ENCODE data around the gene ASPSCR1.
"Not testable (repeated sequence)": the region's sequence is repeated elsewhere in the genome, so short reads cannot be mapped to it uniquely, and the experiment has no call there.

ASPSCR1 gene

DNA sequence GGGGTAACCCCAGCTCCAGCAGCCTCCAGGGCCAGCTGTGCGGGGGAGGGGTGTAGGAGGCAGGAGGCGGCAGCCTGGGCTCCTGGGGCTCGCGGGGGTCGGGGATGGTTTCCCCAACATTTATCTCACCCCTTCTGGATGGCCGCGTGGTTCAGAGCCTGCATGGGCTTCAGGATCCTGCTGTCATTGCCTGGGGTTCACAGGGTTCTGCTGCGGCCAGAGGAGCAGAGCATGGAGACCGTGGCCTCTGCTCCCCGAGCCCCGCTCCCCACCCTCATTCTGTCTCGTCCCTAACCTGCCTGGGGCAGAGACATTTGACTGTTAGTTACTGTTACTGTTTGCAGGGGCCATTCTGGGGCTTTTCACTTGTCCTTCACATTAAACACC lies 35.3 kb upstream of the ASPSCR1 start:
- DNase-seq, result no peak

GRCh38 chr17:81944858-81945257 lies 32.6 kb upstream of the ASPSCR1 start:
- no peak for DNase-seq

DNA sequence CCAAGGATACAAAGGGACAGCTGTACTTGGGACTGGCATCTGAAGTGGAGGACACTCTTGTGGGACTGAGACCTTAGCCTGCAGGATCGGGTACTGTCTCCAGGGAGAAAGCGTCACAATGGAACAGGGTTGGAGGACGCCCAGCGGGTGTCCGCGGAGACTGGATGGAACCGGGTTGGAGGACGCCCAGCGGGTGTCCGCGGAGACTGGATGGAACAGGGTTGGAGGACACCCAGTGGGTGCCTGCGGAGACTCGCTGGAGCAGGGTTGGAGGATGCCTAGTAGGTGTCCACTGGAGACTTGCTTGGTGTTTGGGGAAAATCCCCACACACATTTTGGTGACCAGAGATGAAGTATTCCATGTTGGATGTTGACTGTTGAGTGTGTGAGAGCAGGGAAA lies 30.2 kb upstream of the ASPSCR1 start, which contains the start of gene MYADML2:
Gene MYADML2, minus strand, starts transcription at position 45 of the 400 bp plus-strand sequence. CDS start 5,492 bp downstream, outside the sequence.
- no peak for DNase-seq

DNA sequence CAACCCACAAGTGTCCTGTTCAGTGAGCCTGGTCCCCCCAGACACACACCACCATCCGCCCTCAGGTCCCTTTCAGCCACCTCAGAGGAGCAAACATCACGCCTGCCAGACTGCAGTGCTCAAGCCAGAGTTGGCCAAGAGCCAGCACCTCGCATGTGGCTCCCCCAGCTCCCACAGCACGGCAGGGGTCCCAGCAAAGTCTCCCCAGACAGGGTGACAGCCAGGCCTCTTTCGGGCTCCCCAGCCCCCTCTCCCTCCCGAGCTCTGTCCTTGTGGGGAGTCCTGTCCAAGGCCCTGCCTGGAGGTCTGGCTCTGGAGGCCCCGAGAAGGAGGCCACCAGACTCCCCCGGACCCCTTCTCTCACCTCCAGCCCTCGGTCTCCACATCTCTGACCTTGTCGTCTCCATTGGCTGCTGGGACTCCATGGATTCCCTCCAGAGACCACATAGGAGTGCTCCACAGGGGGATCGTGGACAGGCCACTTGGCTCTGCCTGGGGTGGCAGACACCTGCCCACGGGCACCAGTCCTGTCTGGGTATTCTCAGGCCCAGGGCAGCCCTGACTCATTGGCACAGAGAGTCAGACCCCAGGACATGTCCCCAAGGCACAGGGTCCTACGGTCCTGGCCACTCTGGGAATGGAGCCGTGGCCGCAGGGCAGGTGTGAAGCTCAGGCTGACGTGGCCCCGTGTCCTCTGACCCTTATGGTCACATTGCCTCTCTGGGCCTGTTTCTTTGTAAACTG lies 28.6 kb upstream of the ASPSCR1 start:
- DNase-seq, result no peak

DNA sequence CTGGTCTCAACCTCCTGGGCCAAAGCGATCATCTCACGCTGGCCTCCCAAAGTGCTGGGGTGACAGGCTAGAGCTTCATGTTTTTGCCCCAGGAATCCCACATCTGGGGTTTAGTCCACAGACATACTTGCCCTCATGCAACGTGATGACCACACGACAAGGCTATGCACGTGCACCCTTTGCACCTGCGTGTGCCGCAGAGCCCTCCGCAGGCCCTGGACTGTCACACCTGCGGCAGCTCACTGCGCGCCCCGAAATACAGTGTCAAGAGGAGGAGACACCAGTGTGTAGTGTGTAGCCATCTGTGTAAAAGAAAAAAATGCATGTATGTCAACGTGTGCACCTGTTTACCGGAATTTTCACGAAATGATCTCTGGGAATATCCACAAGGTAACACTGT lies 26.9 kb upstream of the ASPSCR1 start:
- no peak for DNase-seq

DNA sequence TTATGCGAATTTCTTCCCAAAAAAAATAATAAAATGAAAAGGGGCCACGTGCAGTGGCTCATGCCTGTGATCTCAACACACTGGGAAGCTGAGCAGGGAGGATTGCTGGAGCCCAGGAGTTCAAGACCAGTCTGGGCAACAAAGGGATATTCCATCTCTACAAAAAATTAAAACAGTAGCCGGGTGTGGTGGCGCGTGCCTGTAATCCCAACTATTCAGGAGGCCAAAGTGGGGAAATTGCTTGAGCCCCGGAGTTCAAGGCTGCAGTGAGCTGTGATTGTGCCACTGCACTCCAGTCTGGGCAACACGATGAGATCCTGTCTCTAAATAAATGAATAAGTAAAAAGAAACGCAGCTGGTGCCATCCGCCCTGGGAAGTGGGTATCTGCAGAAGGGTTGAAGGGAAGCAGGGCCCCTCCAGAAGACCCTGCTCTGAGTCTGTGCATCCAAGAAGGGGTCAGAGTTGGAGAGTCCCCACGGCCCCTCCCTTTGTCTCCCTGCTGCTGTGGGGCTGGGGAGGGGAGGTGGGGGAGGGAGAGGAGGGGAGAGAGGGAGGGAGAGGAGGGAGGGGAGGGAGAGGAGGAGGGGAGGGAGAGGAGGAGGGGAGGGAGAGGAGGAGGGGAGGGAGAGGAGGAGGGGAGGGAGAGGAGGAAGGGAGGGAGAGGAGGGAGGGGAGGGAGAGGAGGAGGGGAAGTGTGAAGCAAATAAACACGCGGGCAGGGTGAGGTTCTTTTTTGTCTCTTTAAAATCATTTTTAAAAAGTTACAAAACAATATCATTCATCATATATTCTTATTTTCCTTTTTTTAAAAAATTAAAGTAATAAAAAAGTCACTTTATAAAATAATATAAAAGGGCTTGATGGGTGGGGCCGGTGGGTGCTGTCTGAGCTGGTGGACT lies 25.4 kb upstream of the ASPSCR1 start:
- no peak for DNase-seq

- no peak for DNase-seq
Measured at GRCh38 chr17:81952792-81953228, 24.6 kb upstream of the ASPSCR1 start.

- not testable (repeated sequence) for DNase-seq
Measured at GRCh38 chr17:81953443-81953842, 24.0 kb upstream of the ASPSCR1 start.

DNA sequence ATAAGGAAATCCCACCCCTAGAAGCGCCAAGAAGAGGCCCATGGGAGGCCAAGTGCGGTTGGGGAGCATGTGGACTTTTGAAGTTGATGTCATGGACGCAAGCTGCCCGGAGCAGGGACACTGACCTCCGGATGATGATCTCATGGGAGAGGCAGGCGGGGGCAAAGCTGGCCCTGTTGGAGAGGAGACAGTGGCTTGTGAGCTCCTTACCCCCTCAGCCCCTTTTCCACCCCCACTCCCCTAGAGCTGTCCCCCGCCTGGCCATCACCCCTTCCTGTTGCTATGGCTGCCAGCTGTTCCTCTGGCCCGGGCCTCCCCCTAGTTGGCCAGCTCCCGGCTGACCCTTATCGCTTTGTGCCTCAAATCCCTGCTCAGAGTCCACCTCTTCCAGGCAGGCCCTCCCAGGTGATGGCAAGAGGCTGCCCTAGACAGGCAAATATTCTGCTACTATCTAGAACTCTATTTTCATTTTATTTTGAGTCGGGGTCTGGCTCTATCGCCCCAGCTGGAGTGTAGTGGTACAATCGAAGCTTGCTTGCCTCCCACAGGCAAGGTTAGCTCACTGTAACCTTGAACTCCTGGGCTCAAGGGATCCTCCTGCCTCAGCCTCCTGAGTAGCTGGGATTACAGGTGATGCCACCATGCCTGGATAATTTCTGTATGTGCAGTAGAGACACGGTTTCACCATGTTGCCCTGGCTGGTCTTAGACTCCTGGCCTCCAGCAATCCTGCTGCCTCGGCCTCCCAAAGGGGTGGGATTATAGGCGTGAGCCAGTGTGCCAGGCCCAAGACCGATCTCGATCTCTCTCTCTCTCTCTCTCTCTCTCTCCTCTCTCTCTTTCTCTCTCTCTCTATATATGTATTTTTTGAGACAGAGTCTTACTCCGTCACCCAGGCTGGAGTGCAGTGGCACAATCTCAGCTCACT lies 23.0 kb upstream of the ASPSCR1 start:
- no peak for DNase-seq

GRCh38 chr17:81955058-81955681 lies 22.3 kb upstream of the ASPSCR1 start:
- DNase-seq, result no peak

DNA sequence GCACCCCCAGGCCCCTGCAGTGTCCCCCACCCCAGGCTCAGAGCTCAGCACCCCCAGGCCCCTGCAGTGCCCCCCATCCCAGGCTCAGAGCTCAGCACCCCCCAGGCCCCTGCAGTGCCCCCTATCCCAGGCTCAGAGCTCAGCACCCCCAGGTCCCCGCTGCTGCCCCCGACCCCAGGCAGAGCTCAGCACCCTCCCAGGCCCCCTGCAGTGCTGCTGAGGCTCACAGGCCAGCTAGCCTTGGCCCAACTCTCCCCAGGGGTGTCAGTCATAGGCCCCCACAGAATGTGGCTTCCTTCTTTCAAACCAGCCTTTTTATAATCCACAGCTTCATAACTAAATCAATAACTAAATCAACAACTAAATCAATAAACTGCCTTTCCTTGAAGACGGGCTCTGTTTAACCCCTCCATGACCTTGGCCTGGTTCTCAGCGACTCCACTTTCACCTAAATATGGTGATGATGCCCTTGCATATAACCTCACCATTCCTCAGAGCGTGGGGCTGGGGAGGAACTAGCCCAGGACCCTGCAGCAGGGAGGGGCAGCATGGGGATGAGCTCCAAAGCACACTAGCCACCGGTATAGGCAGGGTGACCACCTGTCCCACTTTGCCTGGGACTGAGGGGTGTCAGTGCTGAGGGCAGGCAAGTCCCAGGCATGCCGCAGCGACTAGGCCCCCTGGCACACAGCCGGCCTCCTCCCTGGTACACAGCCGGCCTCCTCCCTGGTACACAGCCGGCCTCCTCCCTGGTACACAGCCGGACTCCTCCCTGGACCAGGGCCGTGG lies 21.5 kb upstream of the ASPSCR1 start:
- DNase-seq, result no peak

DNA sequence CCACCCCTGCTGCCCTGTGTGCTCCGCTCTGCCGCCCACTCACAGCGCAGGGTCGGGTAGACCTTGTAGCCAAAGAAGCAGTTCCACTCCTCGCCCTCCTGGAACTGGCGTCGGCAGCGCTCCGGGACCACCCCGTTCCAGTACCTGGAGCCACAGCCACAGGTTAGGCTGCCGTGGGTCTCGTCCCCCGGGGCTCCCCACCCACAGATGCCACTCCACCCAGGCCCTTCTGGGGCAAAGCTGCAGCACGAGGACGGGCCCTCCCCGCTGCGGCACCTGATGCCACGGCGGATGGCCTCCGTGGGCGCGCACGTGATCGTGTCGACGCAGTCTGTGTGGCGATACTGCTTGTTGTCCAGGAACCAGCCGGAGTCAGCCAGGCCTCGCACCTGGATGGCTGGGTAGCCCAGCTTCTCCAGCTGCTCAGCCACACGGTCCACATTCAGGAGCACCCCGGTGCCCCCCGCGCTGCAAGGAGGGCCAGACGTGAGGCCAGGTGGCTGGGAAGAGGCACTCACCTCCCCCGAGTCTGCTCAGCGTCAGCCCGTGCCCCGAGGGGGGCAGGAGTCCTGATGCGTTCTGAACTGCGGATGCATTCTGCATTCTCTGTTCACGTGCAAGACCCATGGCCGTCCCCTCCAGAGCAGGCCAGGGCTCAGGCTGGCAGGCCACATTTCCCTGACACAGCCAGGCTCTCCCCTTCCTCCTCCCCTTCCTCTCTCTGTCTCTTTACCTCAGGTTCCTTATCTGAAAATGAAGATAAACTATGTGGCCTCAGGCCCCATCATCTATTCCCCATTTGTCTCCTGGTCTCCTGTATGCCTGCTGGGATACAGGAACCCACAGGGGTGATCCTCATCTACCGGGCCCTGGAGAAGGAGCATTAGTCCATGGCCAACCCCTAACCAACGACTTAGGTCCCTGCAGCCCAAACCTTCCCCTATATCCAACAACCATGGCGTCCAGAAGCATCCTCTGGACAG lies 20.5 kb upstream of the ASPSCR1 start:
- DNase-seq, result no peak

- no peak for DNase-seq
Measured at GRCh38 chr17:81957691-81958432, 19.6 kb upstream of the ASPSCR1 start.

- no peak for DNase-seq
Measured at GRCh38 chr17:81958633-81959342, 18.6 kb upstream of the ASPSCR1 start.

DNA sequence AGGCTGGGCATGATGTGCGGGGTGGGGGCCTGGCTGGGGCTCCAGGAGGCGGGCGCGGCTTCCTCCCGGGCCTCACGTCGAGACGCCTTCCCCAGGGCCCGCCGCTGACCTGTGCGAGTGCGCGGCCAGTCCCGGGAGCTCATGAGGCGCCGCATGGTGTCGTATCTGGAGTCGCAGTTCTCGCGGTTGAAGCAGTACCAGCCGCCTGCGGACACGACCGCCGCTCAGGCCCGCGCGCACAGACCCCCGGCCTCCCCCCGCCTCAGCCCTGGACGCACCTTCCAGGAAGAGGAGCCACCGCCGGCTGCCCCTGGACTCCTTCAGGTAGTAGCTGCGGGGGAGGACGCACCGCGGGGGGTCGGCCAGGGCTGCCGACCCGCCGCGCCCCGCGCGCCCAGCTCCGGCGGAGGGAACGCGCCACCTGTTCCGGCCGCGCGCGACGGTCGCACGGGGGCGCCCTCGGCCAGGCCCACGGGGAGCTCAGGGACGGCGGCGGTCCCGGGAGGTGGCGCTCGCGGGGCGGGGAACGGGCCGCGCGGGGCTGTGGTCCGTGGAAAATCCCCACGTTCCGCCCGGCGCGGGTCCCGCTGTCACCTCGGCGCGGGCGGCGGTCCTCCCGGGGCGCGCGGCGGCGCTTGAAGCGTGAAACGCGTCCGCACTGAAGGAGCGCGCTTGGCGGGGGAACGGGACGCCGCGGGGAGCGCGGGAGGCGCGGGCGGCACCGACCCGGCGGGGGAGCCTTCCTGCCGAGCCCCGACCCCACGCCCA lies 17.9 kb upstream of the ASPSCR1 start:
- peak; percentile 90 for DNase-seq

DNA sequence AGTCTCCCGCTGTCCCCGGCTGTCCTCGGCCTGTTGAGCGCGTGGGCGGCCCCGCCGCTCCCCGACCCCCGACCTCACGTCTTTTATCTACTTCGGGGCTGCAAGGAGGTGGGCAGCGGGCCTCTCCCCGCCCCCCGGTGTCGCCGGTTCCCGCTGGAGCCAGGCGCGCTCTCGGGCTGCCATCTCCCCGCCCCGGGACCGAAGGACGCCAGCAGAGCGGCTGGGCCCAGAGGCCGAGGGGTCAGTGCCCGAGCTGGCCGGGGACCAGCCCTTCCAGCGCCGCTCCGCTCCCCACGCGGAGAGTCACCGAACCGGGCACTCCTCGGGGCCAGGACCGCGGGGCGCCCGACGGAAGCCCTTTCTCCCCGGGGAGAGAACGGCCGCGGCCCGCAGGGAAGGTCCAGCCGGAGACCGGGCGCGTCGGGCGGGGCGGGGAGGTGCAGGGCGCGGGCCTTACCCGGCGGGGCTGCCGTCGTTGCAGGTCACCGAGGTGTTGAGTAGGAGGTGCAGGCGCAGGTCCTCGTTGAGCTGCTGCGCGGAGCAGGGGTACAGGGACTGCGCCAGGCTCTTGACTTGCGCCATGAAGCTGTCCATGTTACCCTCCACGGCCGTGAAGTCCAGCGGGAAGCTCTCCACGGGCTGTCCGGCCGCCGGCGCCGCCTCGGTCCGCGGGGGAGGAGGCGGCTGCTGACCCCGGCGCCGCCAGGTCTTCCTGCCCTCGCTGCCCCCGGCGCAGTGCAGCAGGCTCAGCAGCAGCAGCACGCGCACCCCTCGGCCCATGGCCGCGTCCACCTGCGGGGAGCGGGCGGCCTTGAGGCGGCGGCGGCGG lies 17.1 kb upstream of the ASPSCR1 start:
- peak; percentile 27 for DNase-seq

DNA sequence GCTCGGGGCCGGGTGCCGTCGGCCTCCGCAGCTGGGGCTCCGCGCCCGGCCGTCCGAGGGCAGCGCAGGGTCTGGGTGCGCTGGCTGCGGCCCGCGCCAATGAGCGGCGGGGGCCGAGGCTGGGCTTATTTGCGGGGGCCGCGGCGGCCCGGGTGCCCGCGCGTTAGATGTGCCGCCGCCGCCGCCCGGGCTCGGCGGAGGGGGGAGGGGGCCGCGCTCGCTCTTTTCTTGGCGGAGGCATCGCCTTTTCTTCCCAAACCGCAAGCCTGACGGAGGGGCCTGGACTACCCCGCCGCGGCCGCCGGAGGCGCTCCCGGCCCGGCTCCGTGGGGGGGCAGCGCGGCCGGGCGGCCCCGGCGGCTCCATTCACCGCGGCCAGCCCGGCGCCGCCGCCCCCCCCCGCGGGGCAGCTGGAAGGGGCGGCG lies 16.3 kb upstream of the ASPSCR1 start, which contains the start of gene NOTUM:
Gene NOTUM, minus strand, starts transcription at position 101 of the 425 bp plus-strand sequence. CDS start 278 bp downstream, outside the sequence.
- DNase-seq, result peak; percentile 35
